ENCODE results near the gene LSM10.

The LSM10 gene

GRCh38 chr1:36406440-36406839, 8.7 kb upstream of the LSM10 start:
- no peak for DNase-seq

GRCh38 chr1:36402504-36402890, 4.8 kb upstream of the LSM10 start:
- DNase-seq = no peak

DNA sequence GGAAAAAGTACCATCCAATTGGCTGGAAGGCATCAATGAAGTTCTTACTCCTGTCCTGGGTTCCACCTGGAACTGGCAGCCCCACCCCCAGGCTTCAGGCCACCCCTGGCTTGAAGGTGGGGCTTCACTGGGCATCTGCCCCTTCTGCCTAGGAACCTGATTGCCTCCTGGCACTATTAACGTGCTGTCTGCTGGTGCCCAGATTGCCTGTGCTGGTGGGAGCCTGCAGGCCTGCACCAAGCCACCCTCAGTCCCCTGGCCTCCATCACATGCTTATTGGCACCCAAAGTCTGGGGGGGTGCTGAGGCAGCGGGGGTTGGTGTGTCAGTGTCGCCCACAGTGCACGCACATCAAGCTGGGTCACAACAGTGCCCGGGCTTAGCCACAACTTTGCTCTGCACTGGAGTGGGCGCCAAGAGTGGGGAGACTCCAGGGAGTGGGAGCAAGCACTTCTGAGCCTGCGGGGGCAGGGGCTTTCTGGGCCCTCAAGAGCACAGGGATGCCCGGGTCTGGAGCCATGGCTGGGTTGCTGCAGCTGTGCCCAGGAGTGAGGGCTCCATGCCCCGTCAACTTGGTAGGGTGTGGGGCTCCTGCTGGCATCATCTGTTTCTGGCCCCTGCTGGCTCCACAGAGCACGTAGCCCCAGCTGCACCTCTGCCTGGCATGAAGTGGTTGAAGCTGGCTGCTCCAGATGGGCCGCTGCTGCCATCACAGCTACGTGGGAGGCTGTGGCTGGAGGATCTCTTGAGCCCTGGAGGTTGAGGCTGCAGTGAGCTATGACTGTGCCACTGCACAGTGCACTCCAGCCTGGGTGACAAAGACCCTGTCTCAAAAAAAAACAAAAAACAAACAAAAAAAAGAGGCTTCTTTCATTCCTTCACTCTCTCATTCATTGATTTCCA, 4.1 kb upstream of the LSM10 start:
- DNase-seq = no peak

DNA sequence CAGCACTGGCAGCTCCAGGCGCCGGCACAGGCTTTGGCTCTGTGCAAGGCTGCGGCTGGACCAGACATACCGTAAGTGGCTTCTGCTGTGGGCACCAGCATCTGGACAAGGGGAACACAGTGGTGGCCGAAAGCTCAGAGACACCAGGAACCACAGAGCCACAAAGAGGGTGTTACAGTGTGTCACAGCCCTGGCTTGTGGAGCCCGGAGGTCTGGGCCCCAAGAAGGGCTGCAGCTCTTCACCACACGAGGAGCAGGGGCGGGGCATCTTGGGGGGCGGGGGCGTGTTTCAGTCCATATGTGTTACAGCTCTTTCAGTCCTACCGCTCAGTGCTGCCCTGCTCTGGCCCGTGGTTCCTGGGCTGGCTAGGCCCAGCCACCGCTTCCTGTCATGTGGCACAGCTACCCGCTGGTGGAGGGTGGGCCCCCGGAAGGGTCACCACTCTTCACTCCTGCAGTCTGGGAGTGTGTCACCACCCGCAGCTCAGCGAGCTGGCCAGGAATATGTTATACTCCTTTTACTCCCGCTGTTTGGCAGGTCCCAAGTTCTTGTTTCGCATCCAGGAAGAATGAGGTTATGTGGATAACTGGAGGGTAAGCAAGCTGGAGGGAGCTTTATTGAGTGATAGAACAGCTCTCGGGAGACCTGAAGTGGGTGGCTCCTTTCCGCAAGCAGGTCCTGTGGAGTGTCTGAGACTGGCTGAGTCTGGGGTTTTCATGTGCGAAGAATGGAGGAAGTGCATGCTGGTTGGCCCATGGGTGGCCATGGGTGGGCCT, 3.3 kb upstream of the LSM10 start:
- peak; percentile 32 for DNase-seq

DNA sequence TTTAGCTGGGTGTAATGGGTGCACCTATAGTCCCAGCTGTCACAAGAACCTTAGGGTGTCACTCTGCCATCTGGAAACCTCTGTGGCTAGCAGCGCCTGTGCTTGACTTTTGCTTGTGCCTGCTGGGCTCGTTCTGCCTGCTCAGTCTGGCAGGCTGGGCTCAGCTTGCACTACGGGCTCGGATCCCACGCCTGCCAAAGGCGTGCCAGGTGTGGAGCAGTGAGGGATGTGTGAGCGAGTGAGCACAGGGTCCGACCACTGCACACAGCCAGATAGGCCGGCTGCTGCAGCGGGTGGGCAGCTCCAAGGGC, 2.8 kb upstream of the LSM10 start:
- no peak for DNase-seq

GRCh38 chr1:36398370-36398977, 766 bp upstream of the LSM10 start:
- no peak for DNase-seq

GRCh38 chr1:36397083-36397377, 678 bp downstream of the LSM10 start:
- DNase-seq = no peak

- DNase-seq = no peak
Observed at GRCh38 chr1:36396359-36396758, 1.3 kb downstream of the LSM10 start.

- no peak for DNase-seq
Observed at GRCh38 chr1:36393686-36394085, 4.0 kb downstream of the LSM10 start.

DNA sequence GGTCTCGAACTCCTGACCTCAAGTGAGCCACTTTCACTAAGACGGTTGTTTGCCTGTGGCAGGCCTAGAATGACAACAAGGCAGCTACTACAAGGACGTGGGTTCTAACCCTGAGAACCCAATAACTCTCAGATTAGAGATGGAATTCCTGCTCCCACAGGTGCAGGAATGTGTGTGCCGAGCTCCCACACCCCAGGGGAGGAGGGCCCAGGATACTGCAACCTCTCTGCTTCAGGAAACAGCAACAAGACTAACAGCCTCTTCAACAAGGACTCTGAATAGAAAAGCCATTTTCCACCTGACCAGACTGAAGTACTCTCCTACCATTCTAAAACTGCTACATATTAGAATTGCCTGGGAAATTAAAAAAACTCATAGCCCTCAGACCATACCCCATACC, 4.9 kb downstream of the LSM10 start:
- DNase-seq = no peak

GRCh38 chr1:36391271-36391670, 6.4 kb downstream of the LSM10 start:
- no peak for DNase-seq

DNA sequence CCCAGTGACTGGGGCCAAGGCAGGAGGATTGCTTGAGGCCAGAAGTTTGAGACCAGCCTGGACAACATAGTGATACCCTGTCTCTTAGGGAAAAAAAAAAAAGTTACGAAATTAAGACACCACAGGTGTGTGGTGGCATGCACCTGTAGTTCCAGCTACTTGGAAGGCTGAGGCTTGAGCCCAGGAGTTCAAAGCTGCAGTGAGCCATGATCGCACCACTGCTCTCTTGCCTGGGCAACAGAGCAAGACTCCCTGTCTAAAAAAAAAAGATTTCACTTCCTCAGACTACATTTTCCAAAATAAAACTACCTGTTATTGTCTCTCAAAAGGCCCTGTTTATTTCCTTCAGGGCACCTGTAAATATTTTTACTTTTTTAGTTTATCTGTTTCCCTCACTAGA, 7.3 kb downstream of the LSM10 start:
- no peak for DNase-seq

GRCh38 chr1:36389999-36390398, 7.7 kb downstream of the LSM10 start:
- no peak for DNase-seq

DNA sequence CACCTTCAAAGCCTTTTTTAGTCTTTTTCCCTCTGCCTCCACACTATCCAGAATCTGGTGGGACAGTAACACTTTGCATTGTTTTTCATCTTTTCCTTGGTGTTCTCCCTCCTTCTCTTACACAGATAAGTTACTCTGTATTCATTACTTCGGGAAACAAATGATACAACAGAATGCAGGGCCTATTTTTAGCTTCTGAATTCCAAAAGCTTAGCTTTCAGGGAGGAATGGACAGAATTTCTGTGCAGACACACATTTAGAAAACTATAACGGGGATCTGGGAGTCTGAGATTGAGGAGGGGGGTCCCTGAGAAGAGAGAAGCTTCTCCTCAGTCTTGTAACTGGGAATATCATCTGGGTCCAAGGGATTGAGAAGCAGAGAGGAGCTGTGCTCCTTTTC, 8.4 kb downstream of the LSM10 start:
- DNase-seq = no peak

- DNase-seq = no peak
Observed at GRCh38 chr1:36387141-36387949, 10.4 kb downstream of the LSM10 start.

GRCh38 chr1:36386265-36387140, 11.2 kb downstream of the LSM10 start:
- peak; percentile 92 for DNase-seq

DNA sequence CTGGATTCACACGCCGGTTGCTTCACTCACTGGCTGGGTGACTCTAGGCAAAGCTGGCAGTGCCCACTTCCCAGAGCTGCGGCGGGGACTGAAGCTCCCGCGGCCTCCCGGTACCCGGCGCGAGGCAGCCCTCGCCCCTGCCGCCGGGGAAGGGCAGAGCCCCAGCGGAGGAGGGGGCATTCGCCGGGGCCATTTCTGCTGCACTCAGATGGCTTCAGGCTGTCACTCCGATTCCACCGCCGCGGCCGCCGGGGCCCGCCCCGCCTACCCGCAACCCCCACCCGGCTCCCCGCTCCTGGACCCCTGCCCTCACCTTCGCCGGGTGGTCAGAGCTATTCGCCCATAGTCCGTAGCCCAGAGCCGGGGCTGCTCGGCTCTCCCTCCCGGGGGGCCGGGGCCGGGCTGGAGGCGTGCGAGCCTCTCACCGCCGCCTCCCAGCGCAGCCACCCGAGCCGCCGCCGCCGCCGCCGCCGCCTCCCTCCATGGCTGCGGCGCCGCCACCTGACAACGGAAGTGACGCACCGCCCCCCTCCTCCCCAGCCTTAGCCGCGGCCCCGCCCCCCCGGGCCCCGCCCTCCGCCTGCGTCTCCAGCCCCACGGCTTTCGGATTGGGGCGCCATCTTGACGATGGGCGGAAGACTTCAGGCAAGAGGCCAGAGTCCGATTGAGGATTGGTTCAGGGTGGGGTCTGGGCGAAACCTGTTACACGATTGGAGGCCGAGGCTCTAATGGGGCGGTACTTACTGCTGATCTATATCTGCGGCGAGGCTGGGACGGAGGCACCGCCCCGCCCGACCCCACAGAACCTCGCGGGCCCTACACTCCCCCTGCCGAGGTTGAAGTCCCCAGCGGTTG, 12.1 kb downstream of the LSM10 start, which contains the start of gene STK40:
Gene STK40, minus strand, starts transcription at position 515 of the 855 bp plus-strand sequence. CDS start 24,592 bp downstream, outside the sequence.
- peak; percentile 99 for DNase-seq

DNA sequence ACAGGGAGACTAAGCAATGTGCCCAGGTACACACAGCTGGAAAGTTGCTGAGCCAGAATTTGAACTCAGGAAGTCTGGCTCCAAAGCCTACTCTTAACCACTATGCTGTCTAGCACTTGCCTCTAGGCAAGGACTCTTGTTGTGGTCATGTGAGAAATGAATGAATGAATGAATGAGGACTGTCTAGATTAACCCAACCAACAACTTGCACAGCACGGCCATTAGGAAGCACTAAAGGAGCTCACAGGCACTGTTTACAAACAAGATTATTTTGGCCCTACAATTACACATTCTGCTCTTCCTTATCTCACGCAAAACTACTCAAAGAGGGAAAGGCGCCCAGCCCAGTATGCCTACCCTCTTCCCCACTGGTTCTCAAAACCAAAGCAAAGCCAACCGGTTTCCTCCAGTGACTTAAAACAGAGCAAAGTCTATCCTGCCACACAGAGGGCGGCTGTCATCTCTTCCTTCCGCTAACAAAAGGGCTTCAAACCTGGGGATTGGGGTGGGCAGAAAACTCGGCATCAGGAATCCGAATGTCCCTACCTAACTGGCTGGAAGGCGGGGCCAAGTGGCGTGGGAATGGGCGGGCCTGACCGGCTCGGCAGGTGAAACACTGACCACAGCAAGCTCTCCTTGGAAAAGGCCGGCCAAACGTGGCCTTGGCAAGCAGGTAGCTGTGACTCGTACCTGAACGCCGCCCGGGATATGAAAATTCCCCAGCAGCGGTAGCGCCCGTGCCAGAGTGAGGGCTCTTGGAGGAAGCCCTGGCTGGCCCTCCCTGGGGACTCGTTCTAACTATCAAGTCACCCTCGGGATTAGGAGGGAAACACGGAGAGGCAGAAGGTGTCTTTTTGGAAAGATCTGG, 12.9 kb downstream of the LSM10 start:
- DNase-seq = peak; percentile 57

- no peak for DNase-seq
Observed at GRCh38 chr1:36383240-36383639, 14.5 kb downstream of the LSM10 start.

DNA sequence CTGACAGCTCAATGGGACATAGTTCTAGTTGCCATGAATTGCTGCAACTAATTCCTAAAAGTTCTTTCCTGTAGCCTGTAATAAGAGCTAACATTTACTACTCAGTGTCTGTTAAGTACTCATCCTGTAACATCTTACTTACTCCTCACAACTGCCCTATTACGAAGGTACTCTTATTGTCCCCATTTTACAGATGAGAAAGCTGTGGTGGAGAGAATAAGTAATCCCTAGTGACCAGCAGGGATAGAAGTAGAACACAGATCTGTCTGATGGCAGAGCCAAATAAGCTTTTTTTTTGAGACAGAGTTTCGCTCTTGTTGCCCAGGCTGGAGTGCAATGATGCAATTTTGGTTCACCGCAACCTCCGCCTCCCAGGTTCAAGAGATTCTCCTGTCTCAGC, 15.0 kb downstream of the LSM10 start:
- DNase-seq = no peak

Measured in CD4-positive, alpha-beta T cell treated with Interleukin-17A for 4 hours (primary cell).